Measurements from ENCODE around the gene TXNRD2. TPM values are rescaled to one million over a fixed set of nuclear protein-coding genes. Genes with fewer than 3 reads are reported as not detected.

TXNRD2 gene
- total RNA-seq, 1 donor from 2014 or later, result 22.2 TPM

DNA sequence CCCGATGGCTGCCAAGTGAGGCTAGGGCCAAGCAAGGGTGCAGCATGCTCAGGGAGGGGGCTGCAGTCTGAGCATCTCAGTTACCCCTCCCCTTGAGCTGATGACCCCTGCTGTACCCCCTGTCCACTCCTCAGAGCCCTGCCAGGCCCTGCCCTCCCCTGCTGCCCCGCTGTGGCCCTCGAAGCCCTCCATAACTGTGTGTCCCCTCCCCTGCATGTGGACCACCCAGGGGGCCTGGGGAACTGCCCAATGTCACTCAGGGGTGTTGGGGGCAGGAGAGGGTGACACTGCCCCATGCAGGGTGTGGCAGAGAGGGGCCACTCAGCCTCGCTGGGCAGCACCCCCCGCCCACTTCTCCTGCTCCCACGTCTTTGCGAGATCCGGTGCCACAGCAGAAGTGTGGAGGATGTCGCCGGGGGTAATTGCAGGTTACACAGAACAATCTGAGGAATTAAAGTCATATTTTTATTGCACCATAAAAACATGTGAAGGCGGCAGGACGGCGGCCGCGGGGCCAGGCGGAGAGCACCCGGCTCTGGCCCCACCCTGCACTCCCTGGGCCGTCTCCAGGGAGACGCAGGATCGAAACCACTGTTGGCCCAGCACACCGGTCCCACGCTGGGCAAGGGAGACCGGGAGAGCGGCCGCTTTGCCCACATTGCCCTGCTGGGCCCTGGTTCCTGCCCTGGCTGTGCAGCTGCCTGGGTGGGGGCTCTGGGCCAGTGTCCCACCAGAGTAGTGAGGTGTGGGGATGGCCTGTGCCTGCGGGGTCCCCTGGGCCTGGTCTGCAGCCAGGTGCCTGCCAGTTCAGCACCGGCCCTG is 68.3 kb downstream of the TXNRD2 start:
- DNase-seq (ENCODE audit: low read depth, low spot score), result no peak
- no peaks in the 10 kb centered on the region for H3K36me3 Mint-ChIP-seq (ENCODE audit: low read depth)
- no peaks in the 10 kb centered on the region for H3K9me3 Mint-ChIP-seq
- H3K4me1 Mint-ChIP-seq, result peaks cover 17% of the 10 kb centered on the region
- TF ChIP-seq, protein P1, sequence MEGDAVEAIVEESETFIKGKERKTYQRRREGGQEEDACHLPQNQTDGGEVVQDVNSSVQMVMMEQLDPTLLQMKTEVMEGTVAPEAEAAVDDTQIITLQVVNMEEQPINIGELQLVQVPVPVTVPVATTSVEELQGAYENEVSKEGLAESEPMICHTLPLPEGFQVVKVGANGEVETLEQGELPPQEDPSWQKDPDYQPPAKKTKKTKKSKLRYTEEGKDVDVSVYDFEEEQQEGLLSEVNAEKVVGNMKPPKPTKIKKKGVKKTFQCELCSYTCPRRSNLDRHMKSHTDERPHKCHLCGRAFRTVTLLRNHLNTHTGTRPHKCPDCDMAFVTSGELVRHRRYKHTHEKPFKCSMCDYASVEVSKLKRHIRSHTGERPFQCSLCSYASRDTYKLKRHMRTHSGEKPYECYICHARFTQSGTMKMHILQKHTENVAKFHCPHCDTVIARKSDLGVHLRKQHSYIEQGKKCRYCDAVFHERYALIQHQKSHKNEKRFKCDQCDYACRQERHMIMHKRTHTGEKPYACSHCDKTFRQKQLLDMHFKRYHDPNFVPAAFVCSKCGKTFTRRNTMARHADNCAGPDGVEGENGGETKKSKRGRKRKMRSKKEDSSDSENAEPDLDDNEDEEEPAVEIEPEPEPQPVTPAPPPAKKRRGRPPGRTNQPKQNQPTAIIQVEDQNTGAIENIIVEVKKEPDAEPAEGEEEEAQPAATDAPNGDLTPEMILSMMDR (conservative IDR thresholded peaks at IDR 0.05), result no peak
- no peaks in the 10 kb centered on the region for H3K27me3 Mint-ChIP-seq (ENCODE audit: low read depth)
- no peak overlapping the region for H3K4me3 Mint-ChIP-seq
- no peak overlapping the region for H3K27ac Mint-ChIP-seq (ENCODE audit: unreplicated experiment)

DNA sequence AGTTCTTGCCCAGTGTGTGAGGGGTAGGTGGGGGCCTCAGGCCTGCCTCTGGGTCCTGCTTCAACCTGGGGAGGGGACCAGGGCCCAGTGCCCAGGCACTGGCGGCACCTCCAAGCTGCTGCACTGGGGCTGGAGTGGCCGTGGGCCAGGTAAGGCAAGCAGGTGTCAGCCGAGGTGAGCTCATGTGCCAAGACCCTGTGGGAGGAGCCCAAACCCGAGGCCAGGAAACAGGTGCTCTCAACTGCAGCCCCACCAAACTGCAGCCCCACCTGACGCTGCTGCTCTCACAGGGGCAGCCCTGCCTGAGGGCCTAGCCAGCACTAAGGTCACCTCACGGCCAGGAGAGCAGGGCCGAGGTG is 68.9 kb downstream of the TXNRD2 start:
- no peaks in the 10 kb centered on the region for H3K27me3 Mint-ChIP-seq (ENCODE audit: low read depth)
- TF ChIP-seq, protein P1 (conservative IDR thresholded peaks at IDR 0.05), result no peak
- DNase-seq (ENCODE audit: low read depth, low spot score), result no peak
- no peaks in the 10 kb centered on the region for H3K36me3 Mint-ChIP-seq (ENCODE audit: low read depth)
- H3K4me3 Mint-ChIP-seq, result no peak overlapping the region
- no peaks in the 10 kb centered on the region for H3K9me3 Mint-ChIP-seq
- no peak overlapping the region for H3K27ac Mint-ChIP-seq (ENCODE audit: unreplicated experiment)
- peaks cover 17% of the 10 kb centered on the region for H3K4me1 Mint-ChIP-seq

DNA sequence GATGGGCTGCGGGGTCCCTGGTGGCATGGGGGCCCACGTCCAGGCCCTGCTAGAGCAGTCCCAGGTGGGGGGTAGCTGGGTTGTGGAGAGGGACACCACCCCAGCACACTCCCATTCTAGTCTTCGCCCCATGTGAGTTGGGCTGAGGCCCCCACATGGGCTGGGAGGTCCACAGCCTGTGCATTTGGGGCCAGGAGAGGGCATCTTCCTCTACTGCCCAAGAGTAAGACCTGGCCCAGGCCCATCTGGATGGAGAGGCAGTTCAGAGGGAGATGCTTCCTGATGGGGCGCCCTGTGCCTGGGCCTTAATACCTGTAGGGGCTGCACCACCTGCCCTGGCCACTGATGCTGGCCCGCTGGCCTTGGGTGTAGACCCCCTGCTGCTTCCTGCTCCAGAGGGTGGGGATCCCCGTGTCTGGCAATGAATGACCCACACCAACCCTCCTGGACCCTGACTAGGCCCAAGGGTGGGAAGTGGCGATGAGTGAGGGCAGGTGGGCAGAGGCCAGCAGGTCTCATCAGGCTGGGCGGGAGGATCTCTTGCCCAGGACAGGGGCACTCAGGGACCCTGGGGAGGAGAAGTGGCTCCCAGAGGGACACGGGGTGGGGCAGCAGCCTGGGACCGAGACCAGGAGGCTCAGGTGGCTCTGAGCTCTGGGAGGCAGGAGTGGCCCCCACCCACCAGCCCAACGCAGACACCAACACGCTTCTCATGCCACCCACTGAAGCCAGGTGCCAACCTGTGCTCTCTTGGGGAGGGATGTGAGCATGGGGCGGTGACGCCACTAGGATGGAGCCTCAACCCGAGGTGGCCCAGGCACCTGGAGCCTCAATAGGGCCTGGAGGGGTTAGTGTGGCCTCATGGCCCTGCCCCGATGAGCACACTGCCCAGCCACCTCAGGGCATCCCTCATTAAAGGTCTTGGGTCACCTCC is 69.5 kb downstream of the TXNRD2 start:
- DNase-seq (ENCODE audit: low read depth, low spot score), result no peak
- Mint-ChIP-seq H3K4me3 (no peak overlapping the region), H3K36me3 (ENCODE audit: low read depth) (no peaks in the 10 kb centered on the region)

DNA sequence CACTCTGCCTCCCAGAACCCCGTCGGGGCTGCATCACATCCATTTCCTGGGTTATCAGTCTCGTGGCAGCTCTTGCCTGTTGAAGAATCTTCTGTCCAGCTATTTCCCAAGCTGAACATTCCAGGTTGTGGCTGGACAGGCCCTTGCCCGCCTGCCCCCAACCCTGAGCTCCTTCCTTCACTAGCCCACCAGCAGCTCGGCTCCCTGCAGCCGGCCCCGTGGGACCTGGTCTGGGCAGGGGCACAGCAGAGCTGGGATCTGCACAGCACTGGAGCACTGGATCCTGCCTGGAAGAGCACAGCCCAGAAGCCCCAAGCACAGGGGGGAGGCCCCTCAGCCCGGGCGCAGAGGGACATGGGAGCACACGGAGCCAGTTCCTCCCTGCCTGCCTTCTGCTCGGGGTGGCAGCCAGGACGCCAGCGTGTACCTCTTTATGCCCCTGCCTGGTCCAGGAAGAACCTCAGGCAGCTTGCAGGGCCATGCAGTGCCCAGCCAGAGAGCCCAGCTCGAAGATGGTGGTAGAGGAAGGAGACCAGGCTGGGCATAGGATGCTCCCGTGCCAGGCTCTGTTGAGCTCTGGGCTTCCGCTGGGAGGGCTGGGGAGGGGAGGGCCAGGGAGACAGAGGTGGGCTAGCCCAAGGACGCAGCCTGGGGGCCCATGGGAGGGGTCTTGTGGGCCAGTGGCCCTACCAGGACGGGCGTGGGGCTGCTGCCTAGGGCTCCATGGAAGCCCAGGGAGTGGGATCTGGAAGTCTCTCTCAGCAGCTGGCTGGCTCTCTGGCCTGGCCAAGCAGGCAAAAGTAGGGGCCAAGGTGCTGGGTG is 70.4 kb downstream of the TXNRD2 start:
- Mint-ChIP-seq H3K27me3 (ENCODE audit: low read depth) (no peaks in the 10 kb centered on the region), H3K4me1 (peaks cover 17% of the 10 kb centered on the region), H3K9me3 (no peaks in the 10 kb centered on the region), H3K4me3 (no peak overlapping the region), H3K36me3 (ENCODE audit: low read depth) (no peaks in the 10 kb centered on the region), H3K27ac (ENCODE audit: unreplicated experiment) (no peak overlapping the region)
- TF ChIP-seq, protein P1 (conservative IDR thresholded peaks at IDR 0.05), result no peak
- DNase-seq (ENCODE audit: low read depth, low spot score), result no peak

More for the DNA sequence above, 69.5 kb downstream of the TXNRD2 start:
- Mint-ChIP-seq H3K9me3 (no peaks in the 10 kb centered on the region), H3K27ac (ENCODE audit: unreplicated experiment) (no peak overlapping the region), H3K27me3 (ENCODE audit: low read depth) (no peaks in the 10 kb centered on the region), H3K4me1 (peaks cover 17% of the 10 kb centered on the region)
- TF ChIP-seq, protein P1 (conservative IDR thresholded peaks at IDR 0.05), result no peak
